HepG2 (cell line): Measurements from ENCODE around the gene NPDC1. TPM values are rescaled to one million over a fixed set of nuclear protein-coding genes. Genes with fewer than 3 reads are reported as not detected.

Experiments used
- ARHGAP35 ChIP-seq: sonication (generic); formaldehyde crosslinking; IDR thresholded peaks from 2 replicates; pipeline ENCODE4 v1.9.0; 2022; ENCODE audit warnings: mild to moderate bottlenecking, inconsistent platforms, moderate library complexity, missing genetic modification reagents, borderline replicate concordance
- HBP1 ChIP-seq: IDR thresholded peaks from 2 replicates; pipeline ENCODE4 v1.6.1; 2016; ENCODE audit warnings: low read depth, control low read depth
- HES4 ChIP-seq: sonication (generic); formaldehyde crosslinking; IDR thresholded peaks from 2 replicates; pipeline ENCODE4 v1.9.0; 2021; ENCODE audit warnings: mild to moderate bottlenecking, missing genetic modification reagents, borderline replicate concordance
- IKZF4 ChIP-seq: sonication (generic); formaldehyde crosslinking; IDR thresholded peaks from 2 replicates; pipeline ENCODE4 v1.5.1; 2020; ENCODE audit warnings: borderline replicate concordance, mild to moderate bottlenecking, low read depth, missing genetic modification reagents; ENCODE audit errors: not compliant biosample characterization
- KDM3A ChIP-seq: IDR thresholded peaks from 2 replicates; pipeline ENCODE4 v1.6.1; 2018; ENCODE audit warnings: low read depth, missing compliant biosample characterization
- LRRFIP1 ChIP-seq: sonication (generic); formaldehyde crosslinking; conservative IDR thresholded peaks from 2 replicates; pipeline ENCODE4 v1.4.0; 2020; ENCODE audit warnings: missing genetic modification reagents
- MLX ChIP-seq: IDR thresholded peaks from 2 replicates; pipeline ENCODE4 v1.6.1; 2016
- NFKBIZ ChIP-seq: IDR thresholded peaks from 2 replicates; pipeline ENCODE4 v1.6.1; 2018; ENCODE audit warnings: missing genetic modification reagents, missing compliant biosample characterization
- NKX3-1 ChIP-seq: sonication (generic); formaldehyde crosslinking; IDR thresholded peaks from 2 replicates; pipeline ENCODE4 v1.5.0; 2020; ENCODE audit warnings: missing genetic modification reagents
- NR2F1 ChIP-seq, 2 experiments: fragments of 450-650 bp in 1 of 2; formaldehyde crosslinking in 1 of 2; IDR thresholded peaks; 2 replicates each; pipeline versions ENCODE4 v1.5.0 to v1.6.1; 2016 to 2020; ENCODE audit warnings: mild to moderate bottlenecking in 1 of 2, missing compliant biosample characterization in 1 of 2, missing genetic modification reagents in 1 of 2, moderate library complexity in 1 of 2
- SMYD3 ChIP-seq: sonication (generic); formaldehyde crosslinking; IDR thresholded peaks from 2 replicates; pipeline ENCODE4 v1.8.1; 2023; ENCODE audit warnings: mild to moderate bottlenecking, missing genetic modification reagents
- THRA ChIP-seq: sonication (generic); formaldehyde crosslinking; IDR thresholded peaks from 2 replicates; pipeline ENCODE4 v1.4.0; 2020; ENCODE audit warnings: missing genetic modification reagents, borderline replicate concordance
- YY1 ChIP-seq: IDR thresholded peaks from 2 replicates; pipeline ENCODE4 v1.6.1; 2011; ENCODE audit warnings: low read length, low read depth, moderate library complexity, mild to moderate bottlenecking; ENCODE audit not compliant: insufficient read depth, insufficient replicate concordance
- ZEB1 ChIP-seq: IDR thresholded peaks from 2 replicates; pipeline ENCODE4 v1.6.1; 2012; ENCODE audit warnings: mild to moderate bottlenecking, low read depth, inconsistent platforms; ENCODE audit not compliant: insufficient replicate concordance
- ZFP90 ChIP-seq: sonication (generic); formaldehyde crosslinking; IDR thresholded peaks from 2 replicates; pipeline ENCODE4 v1.8.0; 2022; ENCODE audit warnings: missing genetic modification reagents, mild to moderate bottlenecking, inconsistent platforms, borderline replicate concordance
- ZNF276 ChIP-seq: sonication (generic); formaldehyde crosslinking; IDR thresholded peaks from 2 replicates; pipeline ENCODE4 v1.4.0; 2020; ENCODE audit warnings: mild to moderate bottlenecking, low read depth, missing genetic modification reagents
- ZNF326 ChIP-seq: sonication (generic); formaldehyde crosslinking; IDR thresholded peaks from 2 replicates; pipeline ENCODE4 v1.4.0; 2020; ENCODE audit warnings: missing genetic modification reagents, borderline replicate concordance
- ZNF788 ChIP-seq: sonication (generic); formaldehyde crosslinking; IDR thresholded peaks from 2 replicates; pipeline ENCODE4 v1.5.0; 2020; ENCODE audit warnings: mild to moderate bottlenecking, missing genetic modification reagents, borderline replicate concordance
- polyA plus RNA-seq, 8 experiments: library from polyadenylated mRNA; depleted of rRNA in 3 of 8; stranded (reverse) in 7 of 8; unstranded in 1 of 8; fragments of >200 nt; fragmentation: Illumina TruSeq in 4 of 8; extraction: Trizol in 4 of 8; gene quantifications; 2 replicates each; pipeline versions ENCODE4 v1.2.1 to v1.2.3, GENCODE V29; 2011 to 2016; ENCODE audit warnings: low read depth in 4 of 8, missing spikeins in 1 of 8, mixed read lengths in 1 of 8; ENCODE audit not compliant: insufficient read depth in 1 of 8
- total RNA-seq, 5 experiments: library from RNA; depleted of rRNA; stranded (reverse); fragments of >200 nt; fragmentation: Illumina TruSeq; extraction: Trizol; gene quantifications; 2 replicates each; pipeline ENCODE4 v1.2.3, GENCODE V29; 2016; ENCODE audit warnings: low read depth in 1 of 5

Gene NPDC1
- total and polyA plus RNA-seq, 2 of the 13 experiments (the other 11 are each of a cell fraction or from before 2014, with no cell fraction given), result 0.84 to 5.4 TPM

GRCh38 chr9:137046088-137046787 is at the start of gene NPDC1 (continued):
- TF ChIP-seq ARHGAP35 (CRISPR knock-in tag), result peak; percentile 89
- 0 out of 2 replicates have a peak, but pooled peaks have one; percentile 73 for TF ChIP-seq NFKBIZ (CRISPR knock-in tag)
- peak; percentile 84; the same call in 1 of the 2 replicates for TF ChIP-seq ZNF788
- peak; percentile 84 for TF ChIP-seq NKX3-1
- 0 out of 2 replicates have a peak, but pooled peaks have one; percentile 59 for TF ChIP-seq SMYD3 (CRISPR knock-in tag)
- TF ChIP-seq THRA (CRISPR knock-in tag), result peak; percentile 73
- peak; percentile 66; the same call in 1 of the 2 replicates for TF ChIP-seq HES4 (CRISPR knock-in tag)
- no peak for TF ChIP-seq IKZF4 (CRISPR knock-in tag)
- peak; percentile 7 for TF ChIP-seq ZEB1
- no peak for TF ChIP-seq NR2F1 (CRISPR knock-in tag; IDR thresholded peaks at IDR 0.05)
- TF ChIP-seq ZNF276, result 0 out of 2 replicates have a peak, but pooled peaks have one; percentile 10
- TF ChIP-seq HBP1 (CRISPR knock-in tag), result peak; percentile 79
- peak; percentile 42 for TF ChIP-seq YY1
- peak; percentile 73; the same call in 1 of the 2 replicates for TF ChIP-seq KDM3A (CRISPR knock-in tag)
- TF ChIP-seq ZFP90, result peak; percentile 80; the same call in 1 of the 2 replicates
- 0 out of 2 replicates have a peak, but pooled peaks have one; percentile 79 for TF ChIP-seq LRRFIP1
- TF ChIP-seq ZNF326 (CRISPR knock-in tag), result 0 out of 2 replicates have a peak, but pooled peaks have one; percentile 40
- TF ChIP-seq MLX, result no peak; the same call in 1 of the 2 replicates
